Activated CD4-positive, CD25-positive, alpha-beta regulatory T cell treated with anti-CD3 and anti-CD28 coated beads, Interleukin-2, amount 50 U/mL, for 24 hours (primary cell): ENCODE measurements around the gene SRSF11.

Source experiments
- ATAC-seq, 2 donors: fragments of 150-1000 bp; cut with Tn5 transposase; one replicate each; pipeline ENCODE4 v1.10.0; 2021; ENCODE audit warnings: mild to moderate bottlenecking in 1 of 2, moderate library complexity in 1 of 2

Gene SRSF11

GRCh38 chr1:70222716-70223235 is 1.6 kb downstream of the SRSF11 start:
- no peak for ATAC-seq

- no peak for ATAC-seq
Observed at GRCh38 chr1:70224954-70225353, 3.8 kb downstream of the SRSF11 start.

GRCh38 chr1:70227439-70227838 is 6.3 kb downstream of the SRSF11 start:
- ATAC-seq, result no peak

GRCh38 chr1:70228670-70229069 is 7.5 kb downstream of the SRSF11 start:
- no peak for ATAC-seq

GRCh38 chr1:70231475-70231874 is 10.3 kb downstream of the SRSF11 start:
- no peak for ATAC-seq

- no peak for ATAC-seq
Observed at GRCh38 chr1:70234733-70235132, 13.6 kb downstream of the SRSF11 start.

- ATAC-seq, result no peak
Observed at GRCh38 chr1:70239940-70240339, 18.8 kb downstream of the SRSF11 start.

GRCh38 chr1:70247122-70247521 is 25.9 kb downstream of the SRSF11 start:
- no peak for ATAC-seq

- peak; percentile 95 to 96 for ATAC-seq
Observed at GRCh38 chr1:70247768-70248167, 26.6 kb downstream of the SRSF11 start.

- no peak for ATAC-seq
Observed at GRCh38 chr1:70248729-70249128, 27.5 kb downstream of the SRSF11 start.

- no peak for ATAC-seq
Observed at GRCh38 chr1:70256664-70257063, 35.5 kb downstream of the SRSF11 start.

GRCh38 chr1:70264839-70265238 is 43.7 kb downstream of the SRSF11 start:
- no peak for ATAC-seq

GRCh38 chr1:70265946-70266345 is 44.8 kb downstream of the SRSF11 start:
- ATAC-seq, result no peak

GRCh38 chr1:70277875-70278274 is 56.7 kb downstream of the SRSF11 start:
- ATAC-seq, result no peak

- ATAC-seq, result no peak
Observed at GRCh38 chr1:70278710-70279109, 57.5 kb downstream of the SRSF11 start.

- ATAC-seq, result no peak
Observed at GRCh38 chr1:70284366-70284765, 63.2 kb downstream of the SRSF11 start.

- ATAC-seq, result no peak
Observed at GRCh38 chr1:70286453-70286852, 65.3 kb downstream of the SRSF11 start.

GRCh38 chr1:70288166-70288565 is 67.0 kb downstream of the SRSF11 start:
- no peak for ATAC-seq

- no peak for ATAC-seq
Observed at GRCh38 chr1:70290218-70290617, 69.0 kb downstream of the SRSF11 start.

GRCh38 chr1:70293186-70293843 is 72.1 kb downstream of the SRSF11 start:
- no peak for ATAC-seq

- ATAC-seq, result no peak
Observed at GRCh38 chr1:70295749-70296148, 74.6 kb downstream of the SRSF11 start.

GRCh38 chr1:70299472-70299871 is 78.3 kb downstream of the SRSF11 start:
- ATAC-seq, result no peak
